ENCODE results near the gene KCNJ5.

KCNJ5 gene

DNA sequence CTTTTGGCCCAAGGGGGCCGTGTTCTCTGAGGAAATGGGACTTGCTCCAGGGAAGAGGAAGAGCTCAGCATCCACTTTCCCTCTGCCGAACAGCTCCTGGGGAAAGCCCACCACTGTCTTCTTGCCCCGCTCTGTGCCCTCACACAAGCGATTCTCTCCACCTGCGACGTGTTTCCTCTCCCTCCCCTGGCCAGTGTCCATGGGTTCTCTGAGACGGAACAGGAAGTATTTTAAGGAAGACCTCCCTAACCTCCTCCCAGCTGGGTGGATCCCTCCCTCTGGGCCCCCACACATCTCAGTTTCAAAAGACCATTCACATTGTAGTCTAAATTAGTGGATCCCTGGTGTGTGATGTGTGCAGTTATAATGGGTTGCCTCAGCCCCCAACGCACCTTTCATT lies 50.0 kb downstream of the KCNJ5 start:
- H3K4me3 ChIP-seq (ENCODE audit: low read depth, low read length): no peak overlapping the region
- no peak for DNase-seq (ENCODE audit: low read depth)
- TF ChIP-seq, protein P1, sequence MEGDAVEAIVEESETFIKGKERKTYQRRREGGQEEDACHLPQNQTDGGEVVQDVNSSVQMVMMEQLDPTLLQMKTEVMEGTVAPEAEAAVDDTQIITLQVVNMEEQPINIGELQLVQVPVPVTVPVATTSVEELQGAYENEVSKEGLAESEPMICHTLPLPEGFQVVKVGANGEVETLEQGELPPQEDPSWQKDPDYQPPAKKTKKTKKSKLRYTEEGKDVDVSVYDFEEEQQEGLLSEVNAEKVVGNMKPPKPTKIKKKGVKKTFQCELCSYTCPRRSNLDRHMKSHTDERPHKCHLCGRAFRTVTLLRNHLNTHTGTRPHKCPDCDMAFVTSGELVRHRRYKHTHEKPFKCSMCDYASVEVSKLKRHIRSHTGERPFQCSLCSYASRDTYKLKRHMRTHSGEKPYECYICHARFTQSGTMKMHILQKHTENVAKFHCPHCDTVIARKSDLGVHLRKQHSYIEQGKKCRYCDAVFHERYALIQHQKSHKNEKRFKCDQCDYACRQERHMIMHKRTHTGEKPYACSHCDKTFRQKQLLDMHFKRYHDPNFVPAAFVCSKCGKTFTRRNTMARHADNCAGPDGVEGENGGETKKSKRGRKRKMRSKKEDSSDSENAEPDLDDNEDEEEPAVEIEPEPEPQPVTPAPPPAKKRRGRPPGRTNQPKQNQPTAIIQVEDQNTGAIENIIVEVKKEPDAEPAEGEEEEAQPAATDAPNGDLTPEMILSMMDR (IDR thresholded peaks at IDR 0.05; ENCODE audit: control insufficient read depth, extremely low read depth, insufficient read depth): no peak

DNA sequence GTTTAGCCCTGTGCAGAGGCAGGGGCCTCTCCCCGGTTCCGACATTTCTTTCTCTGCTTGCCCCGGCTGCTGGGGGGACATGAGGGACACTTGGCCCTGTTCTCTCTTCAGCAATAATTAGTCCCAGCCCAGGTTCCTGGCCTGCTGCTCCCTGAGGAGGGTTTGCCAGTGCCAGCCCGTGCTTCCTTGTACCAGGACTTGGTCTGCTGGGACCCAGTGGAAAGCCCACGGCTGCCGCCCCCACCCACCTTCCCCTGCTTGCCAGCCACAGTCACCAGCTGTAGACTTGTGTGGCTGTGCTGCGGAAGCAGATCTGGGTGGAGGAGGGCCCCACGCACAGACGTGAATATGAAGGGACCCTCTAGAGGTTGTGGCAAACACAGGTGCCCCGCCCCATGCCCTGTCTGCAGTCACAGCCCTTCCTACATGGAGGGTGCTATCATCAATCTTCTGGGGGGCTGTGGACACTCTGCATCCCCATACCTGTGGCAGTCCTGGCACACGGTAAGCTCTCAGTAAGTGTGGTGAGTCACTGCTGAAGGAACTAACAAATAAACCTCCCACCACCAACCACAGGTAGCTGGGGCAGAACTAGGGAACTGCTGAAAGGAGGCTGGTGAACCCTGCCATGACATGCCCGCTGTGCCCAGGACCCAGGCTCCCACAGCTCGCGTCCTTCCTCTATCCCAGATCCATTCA lies 50.6 kb downstream of the KCNJ5 start:
- no peak for DNase-seq (ENCODE audit: low read depth)
- TF ChIP-seq, protein P1 (IDR thresholded peaks at IDR 0.05; ENCODE audit: control insufficient read depth, extremely low read depth, insufficient read depth): no peak
- H3K4me3 ChIP-seq (ENCODE audit: low read depth, low read length): no peak overlapping the region

DNA sequence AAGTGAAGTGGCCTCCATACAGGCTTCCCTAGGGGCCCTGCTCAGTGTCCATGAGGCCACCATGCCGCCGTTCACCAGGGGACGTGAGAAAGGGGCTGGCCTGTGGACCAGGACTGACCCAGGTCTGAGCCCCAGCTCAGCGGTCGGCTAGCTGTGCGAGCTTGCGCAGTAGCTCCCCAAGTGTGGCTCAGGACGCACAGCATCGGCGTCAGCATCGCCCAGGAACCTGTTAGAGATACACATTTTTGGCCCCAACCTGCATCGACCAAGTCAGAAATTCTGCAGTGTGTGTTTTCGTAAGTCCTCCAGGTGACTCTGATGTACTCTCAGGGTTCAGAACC lies 51.1 kb downstream of the KCNJ5 start:
- DNase-seq (ENCODE audit: low read depth): no peak
- H3K4me3 ChIP-seq (ENCODE audit: low read depth, low read length): no peak overlapping the region
- TF ChIP-seq, protein P1 (IDR thresholded peaks at IDR 0.05; ENCODE audit: control insufficient read depth, extremely low read depth, insufficient read depth): no peak

DNA sequence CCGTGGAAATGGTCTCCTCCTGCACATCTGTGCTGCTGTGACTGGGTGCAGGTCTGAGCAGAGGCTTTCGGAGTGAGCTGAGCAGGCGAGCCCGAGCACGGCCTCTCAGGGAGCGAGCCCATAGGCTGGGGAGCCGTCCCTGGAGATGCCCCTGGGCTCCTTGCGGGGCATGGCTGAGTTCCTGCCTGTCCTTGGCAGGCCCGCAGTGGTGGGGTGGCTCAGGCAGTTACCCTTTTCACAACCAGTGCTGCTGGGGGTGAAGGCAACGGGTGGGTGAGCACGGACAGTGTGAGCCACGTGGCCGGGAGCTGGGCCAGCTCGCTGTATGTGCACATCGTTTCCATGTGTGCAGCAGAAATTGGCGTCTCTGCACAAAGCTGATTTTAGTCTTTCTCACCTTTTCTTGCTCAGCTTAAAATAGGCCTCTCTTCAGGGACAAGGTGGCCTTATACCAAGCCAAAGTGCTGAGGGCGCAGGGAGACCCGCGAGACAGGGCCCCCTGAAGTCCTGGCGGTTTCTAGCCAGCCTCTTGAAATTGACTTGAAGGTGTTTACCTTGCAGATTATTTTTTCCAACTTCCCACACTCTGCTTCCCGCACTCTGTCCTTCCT lies 51.8 kb downstream of the KCNJ5 start, which contains the start of gene TP53AIP1:
Gene TP53AIP1, minus strand, starts transcription at position 55 of the 611 bp plus-strand sequence. CDS start 5,053 bp downstream, outside the sequence.
- DNase-seq (ENCODE audit: low read depth): no peak
- H3K4me3 ChIP-seq (ENCODE audit: low read depth, low read length): no peak within 1 kb of the TSS
- TF ChIP-seq, protein P1 (IDR thresholded peaks at IDR 0.05; ENCODE audit: control insufficient read depth, extremely low read depth, insufficient read depth): no peak

DNA sequence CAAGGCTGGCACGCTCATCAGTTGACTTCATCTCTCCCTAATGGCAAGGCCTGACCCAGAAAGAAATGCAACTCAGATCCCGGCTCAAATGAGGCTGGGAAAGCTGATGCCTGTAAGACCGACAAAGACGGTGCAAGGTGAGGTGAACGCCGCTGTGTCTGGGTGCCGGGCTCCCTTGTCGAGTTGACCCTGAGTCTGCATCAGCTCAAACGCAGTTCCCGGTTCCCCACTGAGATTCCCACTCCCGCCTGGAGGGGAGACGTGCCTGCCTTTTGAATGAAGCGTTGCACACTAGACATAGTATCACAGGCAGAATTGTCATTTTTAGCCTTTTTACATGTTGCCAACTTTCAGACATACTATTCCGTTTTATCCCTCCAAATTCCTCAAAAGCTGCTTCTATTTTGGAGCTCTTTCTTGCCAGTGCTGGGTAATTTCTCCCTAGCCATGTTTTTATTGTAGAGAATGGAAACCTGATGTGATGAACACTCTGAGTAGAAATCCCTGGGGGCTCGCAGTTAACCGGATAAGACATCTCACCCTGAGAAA lies 52.3 kb downstream of the KCNJ5 start:
- H3K4me3 ChIP-seq (ENCODE audit: low read depth, low read length): no peak overlapping the region
- DNase-seq (ENCODE audit: low read depth): no peak
- TF ChIP-seq, protein P1 (IDR thresholded peaks at IDR 0.05; ENCODE audit: control insufficient read depth, extremely low read depth, insufficient read depth): no peak

DNA sequence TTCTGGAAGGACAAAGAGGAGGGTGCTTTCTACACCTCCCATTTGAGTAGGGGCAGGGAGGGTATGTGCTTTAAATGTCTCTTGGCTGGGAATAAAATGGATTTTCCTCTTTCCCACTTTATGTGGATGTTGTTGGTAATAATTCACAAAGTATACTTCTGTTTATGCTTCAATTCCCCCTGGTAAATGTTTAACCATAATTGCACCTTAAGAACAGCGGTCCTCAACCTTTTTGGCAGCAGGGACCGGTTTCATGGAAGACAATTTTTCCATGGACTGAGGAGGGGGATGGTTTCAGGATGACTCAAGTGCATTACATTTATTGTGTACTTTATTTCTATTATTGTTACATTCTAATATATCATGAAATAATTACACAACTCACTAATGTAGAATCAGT lies 55.5 kb downstream of the KCNJ5 start:
- no peak for DNase-seq (ENCODE audit: low read depth)
- no peak overlapping the region for H3K4me3 ChIP-seq (ENCODE audit: low read depth, low read length)
- TF ChIP-seq, protein P1 (IDR thresholded peaks at IDR 0.05; ENCODE audit: control insufficient read depth, extremely low read depth, insufficient read depth): no peak
